ENCODE data around the gene TMEM167A.

DNA sequence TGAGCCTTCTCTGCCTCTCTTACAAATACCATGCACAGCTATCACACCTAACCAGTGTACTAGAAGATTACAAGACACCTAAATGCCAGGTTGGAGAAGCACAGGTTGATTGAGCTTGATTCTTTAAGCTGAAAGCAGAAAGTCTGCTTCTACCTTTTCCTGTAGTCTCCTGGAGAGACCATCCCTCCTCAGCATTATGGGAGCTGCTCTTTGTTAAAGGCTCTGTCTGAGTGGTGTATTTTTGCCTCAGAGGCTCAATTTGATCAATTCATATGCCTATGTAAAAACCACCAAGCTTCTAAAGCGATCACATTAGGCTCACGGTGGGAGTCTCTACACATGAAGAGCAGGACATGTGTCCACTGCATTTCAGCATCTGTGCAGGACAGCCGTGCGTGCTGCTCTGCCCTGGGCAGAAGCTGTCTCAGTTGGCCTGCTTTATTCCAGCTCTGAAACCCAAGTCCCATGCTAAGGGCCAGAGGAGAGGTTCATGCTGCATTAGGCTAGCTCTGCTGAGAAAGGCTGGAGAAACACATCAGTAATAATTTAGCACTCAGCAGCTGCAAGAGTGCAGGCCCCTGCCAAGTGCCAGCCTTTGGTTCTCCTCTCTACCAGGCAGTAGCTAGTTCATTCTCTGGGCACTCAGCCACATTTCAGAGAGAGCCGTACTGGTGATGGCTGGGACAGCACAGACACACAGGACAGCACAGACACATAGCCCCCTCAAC is 41.7 kb downstream of the TMEM167A start:
- TF ChIP-seq POLR2A (IDR thresholded peaks at IDR 0.05) (no peak), CTCF (IDR thresholded peaks at IDR 0.05) (no peak)
